Measurements from ENCODE around the gene MAZ.

The MAZ gene

GRCh38 chr16:29854520-29855100 lies 48.3 kb downstream of the MAZ start:
- H3K4me3 ChIP-seq (ENCODE audit: low read depth, low read length): no peak overlapping the region
- no peak for TF ChIP-seq MAX (IDR thresholded peaks at IDR 0.05; ENCODE audit: low read depth, low read length)
- TF ChIP-seq POLR2A (IDR thresholded peaks at IDR 0.05; ENCODE audit: extremely low read depth, insufficient read length): no peak
- no peak for DNase-seq (ENCODE audit: low read depth)

GRCh38 chr16:29857133-29857760 lies 50.9 kb downstream of the MAZ start:
- DNase-seq (ENCODE audit: low read depth): no peak

GRCh38 chr16:29858149-29858849 lies 52.0 kb downstream of the MAZ start:
- no peak for TF ChIP-seq MYC (IDR thresholded peaks at IDR 0.05; ENCODE audit: low read depth, low read length)
- TF ChIP-seq POLR2A (IDR thresholded peaks at IDR 0.05; ENCODE audit: extremely low read depth, insufficient read length): no peak
- TF ChIP-seq CTCF (IDR thresholded peaks at IDR 0.05; ENCODE audit: low read depth, low read length): no peak
- TF ChIP-seq MAX (IDR thresholded peaks at IDR 0.05; ENCODE audit: low read depth, low read length): no peak
- no peak overlapping the region for H3K4me3 ChIP-seq (ENCODE audit: low read depth, low read length)
- DNase-seq (ENCODE audit: low read depth): no peak

More at GRCh38 chr16:29857133-29857760, 50.9 kb downstream of the MAZ start:
- TF ChIP-seq MAX (IDR thresholded peaks at IDR 0.05; ENCODE audit: low read depth, low read length): no peak
- TF ChIP-seq POLR2A (IDR thresholded peaks at IDR 0.05; ENCODE audit: extremely low read depth, insufficient read length): no peak
- no peak overlapping the region for H3K4me3 ChIP-seq (ENCODE audit: low read depth, low read length)

- no peak for DNase-seq (ENCODE audit: low read depth)
- TF ChIP-seq MYC (IDR thresholded peaks at IDR 0.05; ENCODE audit: low read depth, low read length) (no peak), MAX (IDR thresholded peaks at IDR 0.05; ENCODE audit: low read depth, low read length) (no peak), POLR2A (IDR thresholded peaks at IDR 0.05; ENCODE audit: extremely low read depth, insufficient read length) (no peak), CTCF (IDR thresholded peaks at IDR 0.05; ENCODE audit: low read depth, low read length) (no peak)
- no peak overlapping the region for H3K4me3 ChIP-seq (ENCODE audit: low read depth, low read length)
Measured at GRCh38 chr16:29858974-29859373, 52.6 kb downstream of the MAZ start.

GRCh38 chr16:29860218-29860617 lies 53.9 kb downstream of the MAZ start:
- TF ChIP-seq POLR2A (IDR thresholded peaks at IDR 0.05; ENCODE audit: extremely low read depth, insufficient read length) (no peak), MYC (IDR thresholded peaks at IDR 0.05; ENCODE audit: low read depth, low read length) (no peak), MAX (IDR thresholded peaks at IDR 0.05; ENCODE audit: low read depth, low read length) (no peak), CTCF (IDR thresholded peaks at IDR 0.05; ENCODE audit: low read depth, low read length) (no peak)
- no peak for DNase-seq (ENCODE audit: low read depth)
- H3K4me3 ChIP-seq (ENCODE audit: low read depth, low read length): no peak overlapping the region

All from NB4 (cell line).